Neural cell (in vitro differentiated cells): ENCODE measurements around the gene SLC6A17. TPM values are rescaled to one million over a fixed set of nuclear protein-coding genes. Genes with fewer than 3 reads are reported as not detected.

Experiments
- H2AFZ ChIP-seq: fragments of 200-600, 300-800 bp; sonication (generic), shearing (Covaris generic); 2 replicates; pipeline ENCODE4 v1.6.0; 2014; ENCODE audit warnings: low read depth, mild to moderate bottlenecking, antibody characterized with exemption, low read length, moderate library complexity
- H3F3A ChIP-seq: fragments of 200-600 bp; shearing (Covaris generic); 2 replicates; pipeline ENCODE4 v1.6.1; 2016; ENCODE audit warnings: mild to moderate bottlenecking, moderate library complexity, mixed read lengths, antibody characterized with exemption, low read length; ENCODE audit not compliant: insufficient read depth, poor library complexity, severe bottlenecking
- H3K27ac ChIP-seq: fragments of 200-600, 300-800 bp; sonication (generic), shearing (Covaris generic); 2 replicates; pipeline ENCODE4 v1.5.1; 2014; ENCODE audit warnings: mild to moderate bottlenecking, low read length, moderate library complexity
- H3K27me3 ChIP-seq: fragments of 300-800, 200-600 bp; sonication (generic), shearing (Covaris generic); 2 replicates; pipeline ENCODE4 v1.6.0; 2014; ENCODE audit warnings: mild to moderate bottlenecking, low read depth, low read length, moderate library complexity; ENCODE audit not compliant: insufficient read depth
- H3K36me3 ChIP-seq: fragments of 300-800, 200-600 bp; sonication (generic), shearing (Covaris generic); 2 replicates; pipeline ENCODE4 v1.5.1; 2014; ENCODE audit warnings: mild to moderate bottlenecking, antibody characterized with exemption, low read length, moderate library complexity; ENCODE audit not compliant: insufficient read depth
- H3K4me2 ChIP-seq: fragments of 300-800, 200-600 bp; sonication (generic), shearing (Covaris generic); 2 replicates; pipeline ENCODE4 v1.6.0; 2014; ENCODE audit warnings: mild to moderate bottlenecking, low read length
- H3K4me3 ChIP-seq: fragments of 300-800, 200-600 bp; sonication (generic), shearing (Covaris generic); 2 replicates; pipeline ENCODE4 v1.5.1; 2014; ENCODE audit warnings: mild to moderate bottlenecking, low read length, moderate library complexity
- H3K79me2 ChIP-seq: fragments of 200-600 bp; shearing (Covaris generic); replicated peaks from 2 replicates; pipeline ENCODE4 v1.6.0; 2014; ENCODE audit warnings: mild to moderate bottlenecking, low read length, moderate library complexity; ENCODE audit not compliant: insufficient read depth
- H3K9ac ChIP-seq: fragments of 300-800, 200-600 bp; sonication (generic), shearing (Covaris generic); 2 replicates; pipeline ENCODE4 v1.6.1; 2016; ENCODE audit warnings: mild to moderate bottlenecking, low read length, mixed read lengths
- H3K9me2 ChIP-seq: fragments of 200-600 bp; shearing (Covaris generic); 2 replicates; pipeline ENCODE4 v1.6.1; 2016; ENCODE audit warnings: mild to moderate bottlenecking, low read length, mixed read lengths; ENCODE audit not compliant: insufficient read depth
- H3K9me3 ChIP-seq: fragments of 200-600, 300-800 bp; sonication (generic), shearing (Covaris generic); 2 replicates; pipeline ENCODE4 v1.6.1; 2016; ENCODE audit warnings: mild to moderate bottlenecking, mixed run types, low read length, moderate library complexity, mixed read lengths
- H4K20me1 ChIP-seq: fragments of 200-600 bp; shearing (Covaris generic); 2 replicates; pipeline ENCODE4 v1.6.1; 2016; ENCODE audit warnings: mild to moderate bottlenecking, mixed run types; ENCODE audit not compliant: insufficient read depth
- EP300 ChIP-seq: fragments of 450-650 bp; conservative IDR thresholded peaks from 2 replicates; pipeline ENCODE4 v1.6.1; 2014; ENCODE audit warnings: antibody characterized with exemption, mild to moderate bottlenecking, moderate library complexity; ENCODE audit not compliant: poor library complexity, severe bottlenecking
- EZH2 ChIP-seq: fragments of 200-600, 300-800 bp; shearing (Covaris generic), sonication (generic); IDR thresholded peaks from 2 replicates; pipeline ENCODE4 v1.6.1; 2014; ENCODE audit warnings: antibody characterized with exemption, low read length, borderline replicate concordance, mild to moderate bottlenecking; ENCODE audit not compliant: insufficient read depth, poor library complexity, severe bottlenecking
- MXI1 ChIP-seq: fragments of 450-650 bp; conservative IDR thresholded peaks from 2 replicates; pipeline ENCODE4 v1.6.1; 2014; ENCODE audit warnings: antibody characterized with exemption, mild to moderate bottlenecking; ENCODE audit not compliant: poor library complexity, severe bottlenecking
- POLR2AphosphoS5 ChIP-seq: IDR thresholded peaks from 2 replicates; pipeline ENCODE4 v1.6.1; 2012
- RAD21 ChIP-seq: fragments of 450-650 bp; conservative IDR thresholded peaks from 2 replicates; pipeline ENCODE4 v1.6.1; 2014; ENCODE audit warnings: antibody characterized with exemption, mild to moderate bottlenecking, moderate library complexity
- SMC3 ChIP-seq: fragments of 450-650 bp; conservative IDR thresholded peaks from 2 replicates; pipeline ENCODE4 v1.6.1; 2014; ENCODE audit warnings: antibody characterized with exemption, mild to moderate bottlenecking, moderate library complexity; ENCODE audit not compliant: poor library complexity
- TAF1 ChIP-seq: IDR thresholded peaks from 2 replicates; pipeline ENCODE4 v1.6.1; 2012; ENCODE audit warnings: low read depth
- polyA plus RNA-seq: library from polyadenylated mRNA; depleted of rRNA; stranded (reverse); fragments of >200 nt; gene quantifications from 2 replicates; pipeline ENCODE4 v1.2.3, GENCODE V29; 2014
- TF ChIP-seq, protein P1 (sequence below): fragments of 450-650 bp; IDR thresholded peaks from 2 replicates; pipeline ENCODE4 v1.5.1; 2014; ENCODE audit warnings: antibody characterized with exemption, mild to moderate bottlenecking, moderate library complexity; ENCODE audit not compliant: poor library complexity, severe bottlenecking
- TF ChIP-seq, protein P2 (sequence below): IDR thresholded peaks from 2 replicates; pipeline ENCODE4 v1.6.1; 2012; ENCODE audit warnings: borderline replicate concordance

SLC6A17 gene
- polyA plus RNA-seq, 1 donor from 2014 or later = 3.5 TPM

DNA sequence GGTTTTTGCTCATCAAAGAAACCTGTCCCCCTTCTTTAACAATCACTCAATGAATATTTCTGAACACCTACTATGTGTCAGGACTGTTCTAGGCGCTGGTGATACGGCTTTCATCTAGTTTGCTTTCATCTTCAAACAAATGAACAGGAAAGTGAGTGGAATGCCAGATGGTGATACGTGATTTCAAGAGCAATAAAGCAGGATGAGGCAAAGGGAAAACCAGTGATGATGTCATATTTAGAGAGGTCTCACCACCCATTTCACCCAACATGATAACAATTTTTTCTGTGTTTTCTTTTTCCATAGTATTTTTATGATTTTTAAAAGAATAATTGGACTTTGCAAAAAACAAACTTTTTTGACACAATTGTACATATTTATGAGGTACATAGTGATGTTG, 11.3 kb upstream of the SLC6A17 start:
- no peaks in the 10 kb centered on the region for H3K9me2 ChIP-seq
- H3K4me3 ChIP-seq = no peak overlapping the region
- no peak overlapping the region for H3K9ac ChIP-seq
- H3K9me3 ChIP-seq = no peaks in the 10 kb centered on the region
- no peaks in the 10 kb centered on the region for H3K27me3 ChIP-seq
- TF ChIP-seq RAD21 (no peak), EP300 (no peak), SMC3 (no peak), TAF1 (no peak), EZH2 (no peak), POLR2AphosphoS5 (no peak), MXI1 (no peak)
- TF ChIP-seq, protein P1, sequence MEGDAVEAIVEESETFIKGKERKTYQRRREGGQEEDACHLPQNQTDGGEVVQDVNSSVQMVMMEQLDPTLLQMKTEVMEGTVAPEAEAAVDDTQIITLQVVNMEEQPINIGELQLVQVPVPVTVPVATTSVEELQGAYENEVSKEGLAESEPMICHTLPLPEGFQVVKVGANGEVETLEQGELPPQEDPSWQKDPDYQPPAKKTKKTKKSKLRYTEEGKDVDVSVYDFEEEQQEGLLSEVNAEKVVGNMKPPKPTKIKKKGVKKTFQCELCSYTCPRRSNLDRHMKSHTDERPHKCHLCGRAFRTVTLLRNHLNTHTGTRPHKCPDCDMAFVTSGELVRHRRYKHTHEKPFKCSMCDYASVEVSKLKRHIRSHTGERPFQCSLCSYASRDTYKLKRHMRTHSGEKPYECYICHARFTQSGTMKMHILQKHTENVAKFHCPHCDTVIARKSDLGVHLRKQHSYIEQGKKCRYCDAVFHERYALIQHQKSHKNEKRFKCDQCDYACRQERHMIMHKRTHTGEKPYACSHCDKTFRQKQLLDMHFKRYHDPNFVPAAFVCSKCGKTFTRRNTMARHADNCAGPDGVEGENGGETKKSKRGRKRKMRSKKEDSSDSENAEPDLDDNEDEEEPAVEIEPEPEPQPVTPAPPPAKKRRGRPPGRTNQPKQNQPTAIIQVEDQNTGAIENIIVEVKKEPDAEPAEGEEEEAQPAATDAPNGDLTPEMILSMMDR = no peak
- TF ChIP-seq, protein P2, sequence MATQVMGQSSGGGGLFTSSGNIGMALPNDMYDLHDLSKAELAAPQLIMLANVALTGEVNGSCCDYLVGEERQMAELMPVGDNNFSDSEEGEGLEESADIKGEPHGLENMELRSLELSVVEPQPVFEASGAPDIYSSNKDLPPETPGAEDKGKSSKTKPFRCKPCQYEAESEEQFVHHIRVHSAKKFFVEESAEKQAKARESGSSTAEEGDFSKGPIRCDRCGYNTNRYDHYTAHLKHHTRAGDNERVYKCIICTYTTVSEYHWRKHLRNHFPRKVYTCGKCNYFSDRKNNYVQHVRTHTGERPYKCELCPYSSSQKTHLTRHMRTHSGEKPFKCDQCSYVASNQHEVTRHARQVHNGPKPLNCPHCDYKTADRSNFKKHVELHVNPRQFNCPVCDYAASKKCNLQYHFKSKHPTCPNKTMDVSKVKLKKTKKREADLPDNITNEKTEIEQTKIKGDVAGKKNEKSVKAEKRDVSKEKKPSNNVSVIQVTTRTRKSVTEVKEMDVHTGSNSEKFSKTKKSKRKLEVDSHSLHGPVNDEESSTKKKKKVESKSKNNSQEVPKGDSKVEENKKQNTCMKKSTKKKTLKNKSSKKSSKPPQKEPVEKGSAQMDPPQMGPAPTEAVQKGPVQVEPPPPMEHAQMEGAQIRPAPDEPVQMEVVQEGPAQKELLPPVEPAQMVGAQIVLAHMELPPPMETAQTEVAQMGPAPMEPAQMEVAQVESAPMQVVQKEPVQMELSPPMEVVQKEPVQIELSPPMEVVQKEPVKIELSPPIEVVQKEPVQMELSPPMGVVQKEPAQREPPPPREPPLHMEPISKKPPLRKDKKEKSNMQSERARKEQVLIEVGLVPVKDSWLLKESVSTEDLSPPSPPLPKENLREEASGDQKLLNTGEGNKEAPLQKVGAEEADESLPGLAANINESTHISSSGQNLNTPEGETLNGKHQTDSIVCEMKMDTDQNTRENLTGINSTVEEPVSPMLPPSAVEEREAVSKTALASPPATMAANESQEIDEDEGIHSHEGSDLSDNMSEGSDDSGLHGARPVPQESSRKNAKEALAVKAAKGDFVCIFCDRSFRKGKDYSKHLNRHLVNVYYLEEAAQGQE = no peak
- peak overlapping the region; percentile 99 for H3K27ac ChIP-seq
- H3K4me2 ChIP-seq = no peak overlapping the region
- H3K36me3 ChIP-seq = no peaks in the 10 kb centered on the region
- no peaks in the 10 kb centered on the region for H4K20me1 ChIP-seq
- H3K79me2 ChIP-seq = no peaks in the 10 kb centered on the region
- peaks cover 7% of the 10 kb centered on the region for H3F3A ChIP-seq
- H2AFZ ChIP-seq = no peak overlapping the region

DNA sequence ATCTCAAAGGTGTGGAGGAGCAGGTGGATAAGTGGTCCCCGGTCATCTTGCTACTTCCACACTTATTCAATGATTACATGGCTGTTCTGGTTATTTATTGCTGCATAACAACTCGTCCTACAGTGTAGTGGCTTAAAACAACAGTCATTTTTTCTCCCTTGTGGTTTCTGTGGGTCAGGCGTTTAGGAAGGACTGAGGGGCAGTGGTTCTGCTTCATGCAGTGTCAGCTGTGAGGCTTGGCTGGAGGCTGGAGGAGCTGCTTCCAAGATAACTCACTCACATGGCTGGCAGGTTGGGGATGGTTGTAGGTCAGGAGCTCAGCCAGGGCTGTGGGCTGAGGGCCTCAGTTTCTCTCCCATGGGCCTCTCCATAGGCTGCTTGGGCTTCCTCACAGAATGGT, 5.9 kb upstream of the SLC6A17 start:
- H3K36me3 ChIP-seq = no peaks in the 10 kb centered on the region
- no peak for TF ChIP-seq EZH2
- no peak for TF ChIP-seq MXI1
- TF ChIP-seq POLR2AphosphoS5 = no peak
- no peak for TF ChIP-seq RAD21

More for the DNA sequence above, 5.9 kb upstream of the SLC6A17 start:
- no peaks in the 10 kb centered on the region for H4K20me1 ChIP-seq
- no peaks in the 10 kb centered on the region for H3K9me2 ChIP-seq
- H3K9me3 ChIP-seq = no peaks in the 10 kb centered on the region
- H2AFZ ChIP-seq = no peak overlapping the region
- no peak overlapping the region for H3K4me3 ChIP-seq
- no peaks in the 10 kb centered on the region for H3K79me2 ChIP-seq
- peaks cover 28% of the 10 kb centered on the region for H3K27me3 ChIP-seq
- no peak overlapping the region for H3K4me2 ChIP-seq
- no peaks in the 10 kb centered on the region for H3F3A ChIP-seq
- H3K27ac ChIP-seq = no peak overlapping the region
- H3K9ac ChIP-seq = no peak overlapping the region
